SH-SY5Y (cell line): Measurements from ENCODE around the gene C1QTNF5.

Experiments used
- GATA2 ChIP-seq: IDR thresholded peaks from 2 replicates; pipeline ENCODE4 v1.6.1; 2011; ENCODE audit warnings: mild to moderate bottlenecking, low read depth, low read length
- GATA3 ChIP-seq: IDR thresholded peaks from 2 replicates; pipeline ENCODE4 v1.6.1; 2011; ENCODE audit warnings: low read depth, mild to moderate bottlenecking, low read length, moderate library complexity

DNA sequence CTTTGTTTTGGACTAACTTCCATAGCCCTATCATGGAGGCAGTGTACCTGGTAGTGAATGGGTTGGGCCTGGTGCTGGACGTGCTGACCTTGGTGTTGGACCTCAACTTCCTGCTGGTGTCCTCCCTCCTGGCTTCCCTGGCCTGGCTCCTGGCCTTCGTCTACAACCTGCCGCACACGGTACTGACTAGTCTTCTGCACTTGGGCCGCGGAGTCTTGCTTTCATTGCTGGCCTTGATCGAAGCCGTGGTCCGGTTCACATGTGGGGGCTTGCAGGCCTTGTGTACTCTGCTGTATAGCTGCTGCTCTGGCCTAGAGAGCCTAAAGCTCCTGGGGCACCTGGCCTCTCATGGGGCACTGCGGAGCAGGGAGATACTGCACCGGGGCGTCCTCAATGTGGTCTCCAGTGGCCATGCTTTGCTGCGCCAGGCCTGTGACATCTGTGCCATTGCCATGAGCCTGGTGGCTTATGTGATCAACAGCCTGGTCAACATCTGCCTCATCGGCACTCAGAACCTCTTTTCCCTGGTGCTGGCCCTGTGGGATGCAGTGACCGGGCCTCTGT, 5.5 kb downstream of the C1QTNF5 start:
- no peak for TF ChIP-seq GATA3
- TF ChIP-seq GATA2 = no peak
